Activated CD4-positive, alpha-beta T cell treated with anti-CD3 and anti-CD28 coated beads for 48 hours (primary cell): ENCODE data around the gene SERPINB10.

ENCODE experiments used
- DNase-seq: peaks from one replicate; pipeline ENCODE4 v3.0.0-alpha.2; 2020

The SERPINB10 gene, protein sequence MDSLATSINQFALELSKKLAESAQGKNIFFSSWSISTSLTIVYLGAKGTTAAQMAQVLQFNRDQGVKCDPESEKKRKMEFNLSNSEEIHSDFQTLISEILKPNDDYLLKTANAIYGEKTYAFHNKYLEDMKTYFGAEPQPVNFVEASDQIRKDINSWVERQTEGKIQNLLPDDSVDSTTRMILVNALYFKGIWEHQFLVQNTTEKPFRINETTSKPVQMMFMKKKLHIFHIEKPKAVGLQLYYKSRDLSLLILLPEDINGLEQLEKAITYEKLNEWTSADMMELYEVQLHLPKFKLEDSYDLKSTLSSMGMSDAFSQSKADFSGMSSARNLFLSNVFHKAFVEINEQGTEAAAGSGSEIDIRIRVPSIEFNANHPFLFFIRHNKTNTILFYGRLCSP

GRCh38 chr18:63907664-63908063 lies at the start of gene SERPINB10:
Gene SERPINB10 (plus strand): TSS chr18:63907958. CDS start chr18:63915511, 7,553 bp downstream.
- no peak for DNase-seq

DNA sequence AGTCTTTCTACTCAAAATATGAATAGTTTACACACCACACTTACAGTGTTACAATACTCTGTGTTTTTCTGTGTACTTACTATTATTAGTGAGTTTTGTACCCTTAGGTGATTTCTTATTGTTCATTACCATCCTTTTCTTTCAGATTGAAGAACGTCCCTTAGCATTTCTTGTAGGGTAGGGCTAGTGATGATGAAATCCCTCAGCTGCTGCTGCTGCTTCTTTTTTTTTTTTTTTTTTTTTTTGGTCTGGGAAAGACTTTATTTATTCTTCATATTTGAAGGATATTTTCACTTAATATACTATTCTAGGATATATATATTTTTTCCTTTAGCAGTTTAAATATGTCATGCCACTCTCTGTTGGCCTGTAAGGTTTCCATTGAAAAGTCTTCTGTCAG lies 49.3 kb upstream of the SERPINB10 start:
- no peak for DNase-seq

DNA sequence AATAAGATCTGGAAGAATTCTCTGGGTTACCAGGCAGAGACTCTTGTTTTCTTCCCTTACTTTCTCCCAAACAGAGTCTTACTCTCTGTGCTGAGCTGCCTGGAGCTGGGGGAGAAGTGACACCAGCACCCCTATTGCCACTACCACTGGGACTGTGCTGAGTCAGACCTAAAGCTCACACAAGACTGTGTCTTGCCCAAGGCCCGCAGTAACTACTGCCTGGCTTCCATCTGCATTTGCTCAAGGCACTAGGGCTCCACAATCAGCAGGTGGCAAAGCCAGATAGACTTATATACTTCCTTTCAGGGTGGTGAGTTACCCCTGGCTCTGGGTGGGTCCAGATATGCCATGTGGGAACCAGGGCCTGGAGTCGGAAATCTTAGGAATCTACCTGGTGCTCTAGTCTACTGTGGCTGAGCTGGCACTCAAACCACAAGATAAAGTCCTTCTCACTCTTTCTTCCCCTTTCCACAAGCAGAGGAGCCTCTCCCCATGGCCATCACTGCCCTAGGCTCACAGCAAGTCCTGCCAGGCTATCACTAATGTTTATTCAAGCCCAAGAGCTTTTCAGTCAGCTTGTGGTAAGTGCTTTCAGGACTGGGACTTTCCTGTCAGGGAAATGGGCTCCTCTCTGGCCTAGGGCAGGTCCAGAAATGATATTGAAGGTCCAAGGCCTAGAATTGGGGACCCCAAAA lies 47.8 kb upstream of the SERPINB10 start:
- no peak for DNase-seq

DNA sequence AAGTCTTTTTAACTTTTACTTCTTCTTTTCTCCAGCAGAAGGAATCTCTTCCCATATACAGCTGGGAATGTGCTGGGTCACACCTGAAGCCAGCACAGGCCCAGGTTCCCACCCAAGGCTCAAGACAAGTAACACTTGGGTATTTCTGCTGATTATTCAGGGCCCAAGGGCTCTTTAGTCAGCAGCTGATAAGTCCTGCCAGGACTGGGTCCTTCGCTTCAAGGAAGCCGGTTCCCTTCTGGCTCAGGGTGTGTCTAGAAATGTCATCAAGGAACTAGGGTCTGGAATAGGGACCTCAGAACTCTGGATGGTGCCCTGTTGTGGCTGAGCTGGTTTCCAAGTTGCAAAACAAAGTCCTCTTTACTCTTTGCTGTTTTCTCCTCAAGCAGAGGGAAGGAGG lies 47.2 kb upstream of the SERPINB10 start:
- DNase-seq: no peak

DNA sequence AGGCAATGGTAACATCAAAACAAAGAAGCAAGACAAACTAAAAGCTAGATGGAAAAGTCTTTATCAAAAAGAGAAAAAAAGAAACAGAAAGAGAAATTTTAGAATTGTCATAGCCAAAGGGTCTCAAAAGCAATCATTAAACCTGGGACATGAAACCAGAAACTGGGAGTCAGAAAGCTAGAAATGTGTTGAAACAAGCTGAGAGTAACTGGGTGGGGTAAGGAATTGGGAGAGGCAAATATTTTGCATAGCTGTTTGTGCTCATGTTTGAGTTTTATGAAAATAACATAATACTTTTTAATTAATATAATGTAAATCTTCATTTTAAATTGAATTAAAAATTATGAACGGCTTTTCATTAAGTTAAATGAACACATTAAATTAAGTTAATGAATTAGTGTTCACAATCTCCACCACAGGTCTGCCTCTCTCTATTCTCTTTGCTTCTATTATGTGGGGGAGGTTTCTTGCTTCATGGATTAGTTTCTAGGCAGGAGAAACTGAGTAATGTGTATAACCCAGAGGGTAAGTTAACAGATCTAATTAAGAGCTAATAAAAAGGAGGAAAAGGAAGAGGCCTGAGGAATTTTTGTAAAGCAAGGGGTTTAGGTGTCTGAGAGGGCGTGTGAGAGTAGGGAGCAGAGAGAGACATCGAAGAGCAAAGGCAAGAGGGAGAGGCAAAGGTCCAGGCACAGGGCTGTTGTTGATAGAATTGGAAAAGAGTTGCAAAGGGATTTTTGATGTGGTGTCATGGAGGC lies 40.2 kb upstream of the SERPINB10 start:
- DNase-seq: no peak

GRCh38 chr18:63868546-63868945 lies 39.2 kb upstream of the SERPINB10 start:
- no peak for DNase-seq

- no peak for DNase-seq
Measured at GRCh38 chr18:63869374-63869773, 38.4 kb upstream of the SERPINB10 start.

- no peak for DNase-seq
Measured at GRCh38 chr18:63869851-63870250, 37.9 kb upstream of the SERPINB10 start.

DNA sequence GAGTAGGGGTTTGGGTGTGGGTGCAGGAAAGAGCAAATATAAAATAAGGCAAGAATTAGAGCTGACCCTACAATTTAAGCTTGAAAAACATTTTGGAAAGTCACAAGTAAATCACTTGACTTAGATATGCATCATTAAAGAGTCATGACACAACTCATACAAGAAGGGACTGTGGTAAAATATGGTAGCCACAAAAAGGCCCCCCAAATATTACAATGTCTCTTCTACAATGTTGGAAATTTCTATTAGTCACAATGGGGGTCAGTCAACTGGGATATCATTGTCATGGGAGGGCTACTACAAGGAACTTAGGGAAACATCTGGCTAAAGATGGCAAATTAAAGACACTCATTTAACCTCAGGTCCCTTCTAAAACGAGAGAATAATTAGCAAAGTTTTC lies 35.9 kb upstream of the SERPINB10 start:
- no peak for DNase-seq

DNA sequence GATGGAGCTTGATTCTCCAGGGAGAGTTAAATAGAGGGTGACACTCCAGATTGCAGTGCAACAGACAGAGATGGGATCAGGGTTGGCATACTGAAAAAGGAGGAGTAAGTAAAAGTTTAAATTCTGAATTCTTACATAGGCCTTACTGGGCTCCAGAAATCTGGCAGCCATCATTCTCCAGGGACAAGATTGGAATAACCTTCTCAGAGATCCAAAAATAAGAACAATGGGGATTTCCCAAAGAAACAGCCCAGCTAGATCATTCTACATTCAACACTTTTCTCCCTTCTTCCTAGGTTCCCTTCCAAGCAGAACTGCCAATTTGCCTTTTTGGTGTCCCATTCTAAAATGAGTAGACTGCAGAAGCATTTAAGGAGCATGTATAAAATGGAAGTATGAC lies 35.2 kb upstream of the SERPINB10 start:
- DNase-seq: no peak

GRCh38 chr18:63878343-63878742 lies 29.4 kb upstream of the SERPINB10 start:
- DNase-seq: no peak

- no peak for DNase-seq
Measured at GRCh38 chr18:63878925-63879324, 28.8 kb upstream of the SERPINB10 start.

DNA sequence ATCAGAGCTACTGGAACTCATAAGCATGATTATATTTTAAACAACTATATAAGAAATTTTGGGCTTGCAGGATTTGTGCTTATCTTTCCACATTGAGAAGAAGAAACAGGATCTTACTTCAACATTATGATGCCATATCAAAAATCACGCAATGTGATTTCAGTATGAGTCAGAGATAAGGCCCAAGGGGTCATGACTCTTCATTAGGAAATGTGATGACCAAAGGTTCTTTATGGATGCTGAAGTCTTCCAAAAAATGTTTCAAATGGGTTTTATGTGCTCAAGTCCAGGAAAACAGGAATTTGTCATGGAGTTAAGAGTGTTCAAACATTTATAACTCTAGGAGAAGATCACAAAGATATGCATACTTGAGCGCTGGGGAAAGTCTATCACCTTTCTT lies 28.0 kb upstream of the SERPINB10 start:
- DNase-seq: no peak

- no peak for DNase-seq
Measured at GRCh38 chr18:63881851-63882250, 25.9 kb upstream of the SERPINB10 start.

GRCh38 chr18:63882333-63883141 lies 25.2 kb upstream of the SERPINB10 start:
- no peak for DNase-seq

GRCh38 chr18:63883617-63884016 lies 24.1 kb upstream of the SERPINB10 start:
- no peak for DNase-seq

- DNase-seq: no peak
Measured at GRCh38 chr18:63887424-63887823, 20.3 kb upstream of the SERPINB10 start, which contains the start of gene SERPINB2. Gene SERPINB2 (plus strand): TSS chr18:63887705. CDS start chr18:63891445, 3,740 bp downstream.

DNA sequence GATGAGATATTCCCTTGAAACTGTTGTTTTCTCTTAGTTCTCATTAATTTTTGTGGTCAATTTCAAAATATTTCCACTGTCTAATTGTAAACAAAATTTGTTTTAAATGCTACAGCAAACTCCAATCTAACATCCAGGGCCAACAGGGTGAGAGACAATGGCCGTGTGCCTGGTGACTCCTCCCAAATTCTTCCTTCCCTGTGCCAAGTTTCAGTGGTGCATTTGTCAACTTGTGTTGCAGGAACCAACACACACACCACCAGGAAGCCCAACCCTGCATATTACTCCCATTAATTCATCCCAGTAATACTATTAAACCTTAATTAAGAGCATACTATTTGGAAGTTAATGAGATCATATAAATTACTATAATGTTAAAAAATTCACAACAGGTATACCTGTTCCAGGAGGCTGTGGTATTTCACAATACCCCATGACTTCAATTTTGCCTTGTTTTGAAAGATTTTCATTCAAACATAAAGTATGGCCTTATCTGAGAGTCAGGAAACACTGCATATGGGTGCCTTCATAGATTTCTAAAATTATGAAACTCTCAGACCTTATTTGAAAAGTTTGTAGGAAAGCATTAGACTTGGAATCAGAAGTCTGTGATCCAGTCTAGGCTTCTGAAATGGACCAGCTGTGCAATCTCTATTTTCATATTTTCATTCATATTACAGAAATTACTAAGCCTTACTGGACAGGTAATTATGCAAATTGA lies 19.1 kb upstream of the SERPINB10 start:
- no peak for DNase-seq

GRCh38 chr18:63889626-63890025 lies 18.1 kb upstream of the SERPINB10 start:
- DNase-seq: no peak

DNA sequence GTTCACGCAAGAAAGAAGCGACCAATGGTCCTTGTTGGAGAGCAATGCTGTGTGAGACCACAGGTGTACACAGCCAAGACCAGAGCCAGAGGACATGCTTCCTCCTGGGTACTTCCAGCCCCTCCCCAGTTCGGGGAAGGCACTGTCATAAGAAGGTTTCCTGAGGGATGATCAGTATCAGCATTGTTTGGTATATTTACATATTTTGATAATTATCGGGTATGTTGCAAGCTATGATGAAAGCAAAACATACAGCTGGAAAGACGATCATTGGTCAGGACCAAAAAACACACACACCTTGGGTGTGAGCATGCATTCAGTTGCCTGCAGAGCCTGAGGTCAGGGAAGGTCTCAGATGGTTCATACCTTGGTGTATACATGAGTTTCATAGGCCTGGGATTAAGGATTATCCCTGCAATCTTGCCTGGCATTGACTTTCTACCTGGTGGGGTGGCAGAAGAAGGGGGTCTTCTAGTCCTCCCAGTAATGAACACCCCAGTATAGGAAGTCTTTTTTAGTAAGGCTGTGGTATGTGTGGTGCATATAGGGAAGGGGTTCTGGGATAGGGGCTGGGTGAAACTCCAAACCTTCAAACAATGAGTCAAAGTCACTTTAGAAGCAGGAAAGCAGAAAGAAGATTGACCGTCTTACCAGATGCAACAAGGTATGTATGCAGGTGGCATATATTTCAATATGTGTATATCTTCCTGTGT lies 17.4 kb upstream of the SERPINB10 start:
- no peak for DNase-seq

GRCh38 chr18:63890950-63891304 lies 16.8 kb upstream of the SERPINB10 start:
- DNase-seq: no peak
